ENCODE data around the gene CENPH. TPM values are rescaled to one million over a fixed set of nuclear protein-coding genes. Genes with fewer than 3 reads are reported as not detected.
"Not testable (repeated sequence)": the region's sequence is repeated elsewhere in the genome, so short reads cannot be mapped to it uniquely, and the experiment has no call there.

Gene CENPH
- 10 to 100 TPM in 1 of 2 donors, under 1 TPM in 1; 0.42 to 14.6 TPM for total RNA-seq
- 1 to 10 TPM in 1 of 2 donors, under 1 TPM in 1; 0.33 to 1.1 TPM for polyA plus RNA-seq

GRCh38 chr5:69189162-69190086 lies at the start of gene CENPH:
CENPH (plus strand) TSS chr5:69189583; CDS start chr5:69189635, 52 bp downstream.
- Histone ChIP-seq H3K27me3 (ENCODE audit: control insufficient read depth in 4 of 4, insufficient read depth in 4 of 4, low read length in 3 of 4) (no peaks in the 10 kb centered on the region), H3K9me3 (ENCODE audit: control insufficient read depth in 4 of 4, low read length in 3 of 4) (no peaks in the 10 kb centered on the region), H3K4me1 (ENCODE audit: control insufficient read depth in 4 of 4, insufficient read depth in 4 of 4, low read length in 3 of 4) (peaks cover 0 to 14% (median 13%) of the 10 kb centered on the region in 4 donors), H3K36me3 (ENCODE audit: control insufficient read depth in 4 of 4, insufficient read depth in 3 of 4, low read depth in 1 of 4, low read length in 3 of 4) (no peaks in the 10 kb centered on the region), H3K9ac (ENCODE audit: low read depth in 1 of 2, low read length in 2 of 2) (peak within 1 kb of the TSS; percentile 73 to 78), H3K27ac (ENCODE audit: low read depth in 1 of 2, low read length in 2 of 2) (peak within 1 kb of the TSS; percentile 20 to 71), H3K4me3 (ENCODE audit: low read depth in 1 of 3, low read length in 3 of 3) (peak within 1 kb of the TSS; percentile 64 to 99 (median 99))
- 1% methylated on average over 55 of the region's 55 CpGs for WGBS
- peak; percentile 95 for DNase-seq (ENCODE audit: low spot score)
- TF ChIP-seq HNF4G (IDR thresholded peaks at IDR 0.05) (no peak), JUND (IDR thresholded peaks at IDR 0.05) (no peak), RAD21 (IDR thresholded peaks at IDR 0.05) (peak; percentile 39 to 42), ATF3 (IDR thresholded peaks at IDR 0.05) (no peak), GABPA (IDR thresholded peaks at IDR 0.05 in 1 of 2, conservative IDR thresholded peaks at IDR 0.05 in 1 of 2) (peak; percentile 69 to 93), FOXA2 (IDR thresholded peaks at IDR 0.05) (no peak), YY1 (IDR thresholded peaks at IDR 0.05) (peak; percentile 93), TAF1 (conservative IDR thresholded peaks at IDR 0.05) (no peak), HNF4A (conservative IDR thresholded peaks at IDR 0.05) (no peak), REST (IDR thresholded peaks at IDR 0.05) (peak; percentile 30), RXRA (IDR thresholded peaks at IDR 0.05) (no peak), FOXA1 (IDR thresholded peaks at IDR 0.05) (no peak), CTCF (IDR thresholded peaks at IDR 0.05; ENCODE audit: low read depth, low read length, missing input control) (no peak), EGR1 (IDR thresholded peaks at IDR 0.05; ENCODE audit: low read depth in 2 of 2) (no peak), NR2F2 (IDR thresholded peaks at IDR 0.05) (no peak), ZBTB33 (IDR thresholded peaks at IDR 0.05) (no peak), SP1 (IDR thresholded peaks at IDR 0.05) (peak; percentile 24), MAX (IDR thresholded peaks at IDR 0.05) (no peak)

- not testable (repeated sequence) for H3K4me1 ChIP-seq (ENCODE audit: control insufficient read depth in 4 of 4, insufficient read depth in 4 of 4, low read length in 3 of 4); H3K4me3 ChIP-seq (ENCODE audit: low read depth in 1 of 3, low read length in 3 of 3); H3K27ac ChIP-seq (ENCODE audit: low read depth in 1 of 2, low read length in 2 of 2); H3K36me3 ChIP-seq (ENCODE audit: control insufficient read depth in 4 of 4, insufficient read depth in 3 of 4, low read depth in 1 of 4, low read length in 3 of 4); H3K27me3 ChIP-seq (ENCODE audit: control insufficient read depth in 4 of 4, insufficient read depth in 4 of 4, low read length in 3 of 4); H3K9ac ChIP-seq (ENCODE audit: low read depth in 1 of 2, low read length in 2 of 2); H3K9me3 ChIP-seq (ENCODE audit: control insufficient read depth in 4 of 4, low read length in 3 of 4); DNase-seq (ENCODE audit: low spot score)
- 94% methylated on average over 4 of the region's 4 CpGs for WGBS
Observed at GRCh38 chr5:69140239-69140638, 49.1 kb upstream of the CENPH start.

All from liver (tissue), 9 donors.